ES-I3 (cell line): ENCODE measurements around the gene P2RX4.

Source experiments
- H3K36me3 ChIP-seq: 2 replicates; pipeline ENCODE4 v1.6.1; 2013; ENCODE audit warnings: mild to moderate bottlenecking, low read length, control low read depth, moderate library complexity; ENCODE audit not compliant: insufficient read depth
- H3K4me1 ChIP-seq: 2 replicates; pipeline ENCODE4 v1.6.1; 2013; ENCODE audit warnings: mild to moderate bottlenecking, control low read depth, low read length; ENCODE audit not compliant: insufficient read depth
- H3K9ac ChIP-seq: 2 replicates; pipeline ENCODE4 v1.6.1; 2013; ENCODE audit warnings: low read depth, mild to moderate bottlenecking, low read length, moderate library complexity
- H3K9me3 ChIP-seq: 2 replicates; pipeline ENCODE4 v1.6.1; 2013; ENCODE audit warnings: mild to moderate bottlenecking, low read length, moderate library complexity; ENCODE audit not compliant: control insufficient read depth, insufficient read depth

P2RX4 gene

DNA sequence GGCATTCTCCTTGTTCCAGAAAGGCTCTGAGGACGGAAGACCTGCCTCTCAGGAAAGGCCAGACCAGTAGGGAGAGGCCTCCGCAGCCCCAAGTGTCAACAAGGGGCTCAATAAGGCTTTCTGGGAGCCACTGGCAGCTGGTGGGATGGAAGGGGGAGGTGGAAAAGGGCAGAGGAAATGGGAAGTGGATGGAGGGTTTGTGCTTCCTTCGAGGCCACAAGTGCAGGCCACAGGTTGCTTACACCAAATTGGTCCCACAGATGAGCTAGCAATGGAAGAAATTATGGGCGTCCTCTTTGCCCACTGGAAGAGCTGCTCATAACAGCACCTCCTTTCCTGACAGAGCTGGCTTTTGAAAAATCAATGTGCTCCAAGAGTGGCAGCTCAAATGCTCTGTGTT is 28.2 kb downstream of the P2RX4 start:
- no peaks in the 10 kb centered on the region for H3K9me3 ChIP-seq
- H3K9ac ChIP-seq, result no peak overlapping the region; the same call in 1 of the 2 replicates
- H3K4me1 ChIP-seq, result peaks cover 9% of the 10 kb centered on the region; the same call in 1 of the 2 replicates
- no peaks in the 10 kb centered on the region for H3K36me3 ChIP-seq

DNA sequence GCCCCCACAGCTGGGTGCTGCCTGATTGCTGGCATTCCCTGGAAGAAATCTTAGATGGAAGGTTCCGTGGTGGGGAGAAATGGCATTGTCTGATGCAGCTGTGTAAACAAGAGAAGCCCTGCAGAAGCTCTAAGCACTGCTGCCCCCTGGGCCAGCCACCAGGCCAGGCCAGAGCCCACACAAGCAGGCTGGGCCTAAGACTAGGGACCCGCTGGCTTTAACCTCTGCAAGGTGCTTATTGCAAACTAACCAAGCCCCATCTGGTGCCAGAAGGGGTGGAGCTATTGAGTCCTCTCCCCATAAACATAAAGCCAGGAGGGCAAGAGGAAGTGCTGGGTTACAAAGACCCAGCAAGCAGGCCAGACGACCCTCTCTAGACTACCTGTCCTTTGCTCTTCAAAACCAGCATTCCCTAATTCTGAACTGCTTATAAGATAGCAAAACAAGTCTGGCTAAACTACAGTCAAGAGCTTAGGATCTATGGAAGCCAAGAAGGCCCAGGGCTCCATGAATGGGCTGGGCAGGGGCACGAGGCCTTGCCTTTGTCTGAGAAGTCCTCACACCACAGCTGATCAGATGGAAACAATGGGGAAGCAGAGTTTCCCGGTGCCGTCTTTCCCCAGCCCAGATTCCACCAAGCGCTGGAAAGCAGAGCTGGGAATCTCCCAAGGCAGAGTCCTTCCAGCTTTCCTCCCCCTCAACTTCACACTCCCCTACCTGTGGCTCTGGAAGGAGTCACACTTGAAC is 28.8 kb downstream of the P2RX4 start:
- H3K4me1 ChIP-seq, result peaks cover 9% of the 10 kb centered on the region; the same call in 1 of the 2 replicates
- H3K36me3 ChIP-seq, result 0 out of 2 replicates have a peak, but pooled peaks cover 3% of the 10 kb centered on the region
- H3K9me3 ChIP-seq, result no peaks in the 10 kb centered on the region
- H3K9ac ChIP-seq, result no peak overlapping the region

DNA sequence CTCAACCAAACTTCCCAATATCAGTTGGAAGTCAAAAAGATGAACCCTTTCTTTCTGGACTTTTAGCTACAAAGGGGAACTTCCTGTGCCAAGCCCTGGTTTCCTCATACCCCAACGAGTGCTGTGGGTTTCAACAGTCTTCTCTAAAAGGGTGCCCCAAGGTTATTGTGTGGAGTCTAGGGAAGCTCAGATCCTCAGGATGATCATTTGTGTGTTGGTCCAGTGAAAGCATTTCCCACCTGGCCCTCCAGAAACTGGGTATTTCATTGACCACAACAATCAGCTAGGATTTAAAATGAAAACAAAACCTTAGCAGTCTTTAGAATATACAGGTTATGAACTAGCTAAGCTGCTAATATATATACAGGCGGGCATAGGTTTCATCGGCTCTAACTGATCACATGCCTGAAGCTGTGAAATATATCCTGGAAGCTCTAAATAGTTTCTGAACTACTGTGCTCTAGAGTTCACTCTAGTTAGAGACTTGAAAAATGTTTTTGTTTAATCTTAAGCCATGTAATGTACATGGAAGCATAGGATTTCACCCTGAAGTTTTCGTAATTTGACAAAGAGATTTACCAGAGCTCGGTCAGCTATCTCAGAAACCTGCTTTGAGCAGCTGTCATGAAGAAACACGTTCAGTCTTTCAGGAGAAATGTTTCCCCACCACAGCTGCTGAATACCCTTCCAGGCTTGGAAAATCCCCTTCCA is 29.6 kb downstream of the P2RX4 start:
- H3K9ac ChIP-seq, result no peak overlapping the region
- H3K9me3 ChIP-seq, result no peaks in the 10 kb centered on the region
- peaks cover 9% of the 10 kb centered on the region; the same call in 1 of the 2 replicates for H3K4me1 ChIP-seq
- 0 out of 2 replicates have a peak, but pooled peaks cover 3% of the 10 kb centered on the region for H3K36me3 ChIP-seq

GRCh38 chr12:121240062-121240420 is 30.1 kb downstream of the P2RX4 start:
- H3K36me3 ChIP-seq, result 0 out of 2 replicates have a peak, but pooled peaks cover 3% of the 10 kb centered on the region
- H3K9ac ChIP-seq, result no peak overlapping the region
- no peaks in the 10 kb centered on the region for H3K9me3 ChIP-seq
- H3K4me1 ChIP-seq, result peaks cover 9% of the 10 kb centered on the region; the same call in 1 of the 2 replicates

- Histone ChIP-seq H3K9me3 (no peaks in the 10 kb centered on the region), H3K36me3 (0 out of 2 replicates have a peak, but pooled peaks cover 3% of the 10 kb centered on the region), H3K4me1 (peaks cover 9% of the 10 kb centered on the region; the same call in 1 of the 2 replicates), H3K9ac (no peak overlapping the region)
These were observed 30.7 kb downstream of the P2RX4 start for GRCh38 chr12:121240484-121241101.

DNA sequence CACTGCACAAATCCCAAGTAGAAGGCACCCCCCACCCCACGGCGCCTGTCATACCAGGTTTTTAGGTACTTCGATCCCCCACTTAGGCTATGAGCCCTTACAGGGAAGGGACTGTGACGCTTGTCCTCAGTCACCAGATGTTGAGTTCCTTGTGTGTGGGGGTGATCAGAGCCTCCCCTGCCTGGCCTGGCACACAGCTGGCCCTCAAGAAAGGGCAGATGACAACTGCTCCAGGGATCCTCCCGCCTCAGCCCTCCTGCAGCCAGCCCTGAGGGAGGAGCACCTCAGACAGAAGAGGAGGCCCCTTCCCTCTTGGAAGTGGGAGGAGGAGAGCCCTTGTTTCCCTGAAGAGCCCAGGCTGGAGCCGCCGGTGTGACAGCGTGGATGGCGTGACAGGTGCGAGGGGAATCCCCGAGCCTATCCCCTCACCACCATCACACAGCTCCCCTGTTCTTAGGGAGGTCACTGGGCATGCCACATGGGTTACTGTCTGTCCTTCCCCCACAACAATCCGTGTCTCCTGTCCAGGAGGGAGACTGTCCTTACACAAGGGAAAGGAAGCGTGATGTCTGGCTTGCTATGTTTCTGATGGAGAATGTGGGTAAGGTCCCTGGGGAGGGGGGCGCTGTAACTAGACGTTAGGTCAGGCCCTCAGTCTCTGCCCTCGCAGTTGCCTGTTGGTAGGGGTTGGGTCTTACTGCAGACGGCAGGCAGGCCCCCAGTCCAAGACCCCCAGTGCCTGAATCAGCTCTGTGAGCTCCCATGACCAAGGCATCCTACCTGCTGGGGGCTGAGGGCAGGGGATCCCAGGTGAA is 31.4 kb downstream of the P2RX4 start:
- Histone ChIP-seq H3K9ac (no peak overlapping the region), H3K36me3 (0 out of 2 replicates have a peak, but pooled peaks cover 3% of the 10 kb centered on the region)

GRCh38 chr12:121245031-121245430 is 35.1 kb downstream of the P2RX4 start:
- no peaks in the 10 kb centered on the region for H3K9me3 ChIP-seq
- H3K9ac ChIP-seq, result no peak overlapping the region
- peaks cover 3% of the 10 kb centered on the region; the same call in 1 of the 2 replicates for H3K36me3 ChIP-seq
- no peaks in the 10 kb centered on the region; the same call in 1 of the 2 replicates for H3K4me1 ChIP-seq

More for the DNA sequence above, 31.4 kb downstream of the P2RX4 start:
- Histone ChIP-seq H3K4me1 (peaks cover 9% of the 10 kb centered on the region; the same call in 1 of the 2 replicates), H3K9me3 (no peaks in the 10 kb centered on the region)

- Histone ChIP-seq H3K9ac (no peak overlapping the region), H3K9me3 (no peaks in the 10 kb centered on the region), H3K4me1 (no peaks in the 10 kb centered on the region; the same call in 1 of the 2 replicates), H3K36me3 (peaks cover 6% of the 10 kb centered on the region)
These were observed 36.0 kb downstream of the P2RX4 start for GRCh38 chr12:121245951-121246350.

DNA sequence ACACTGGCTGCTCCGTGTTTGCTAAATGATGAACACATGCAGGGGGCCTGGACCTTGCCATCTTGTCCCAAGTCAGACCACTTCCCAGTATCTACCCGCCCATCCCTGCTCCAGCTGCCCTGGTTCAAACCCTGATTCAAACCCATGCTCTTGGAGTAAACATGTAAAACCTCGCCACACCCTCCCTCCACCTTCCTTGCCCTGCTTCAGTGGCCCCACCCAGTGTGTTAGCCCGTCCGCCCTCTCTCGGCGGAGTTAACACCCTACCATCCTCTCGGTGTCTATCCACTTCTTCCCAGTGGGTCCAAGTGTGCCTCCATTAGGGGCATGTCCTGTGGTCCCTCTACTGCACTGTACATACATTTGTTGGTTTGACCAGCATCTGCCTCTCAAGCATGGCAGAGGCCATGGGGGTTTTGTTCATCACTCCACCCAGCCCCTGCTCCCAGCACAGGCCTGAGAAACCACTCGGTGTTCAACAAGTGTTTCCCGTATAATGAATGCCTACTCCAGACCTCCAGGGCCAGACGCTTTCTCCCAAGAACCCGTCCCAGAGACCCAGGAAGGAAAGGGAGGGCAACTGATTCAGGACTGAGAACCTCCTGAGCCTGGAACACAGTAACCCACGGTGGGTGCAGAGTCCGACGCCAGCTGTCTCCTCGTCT is 37.1 kb downstream of the P2RX4 start:
- H3K4me1 ChIP-seq, result no peaks in the 10 kb centered on the region
- H3K36me3 ChIP-seq, result peaks cover 8% of the 10 kb centered on the region

GRCh38 chr12:121248622-121249021 is 38.7 kb downstream of the P2RX4 start:
- no peaks in the 10 kb centered on the region for H3K9me3 ChIP-seq
- no peak overlapping the region for H3K9ac ChIP-seq
- peaks cover 6% of the 10 kb centered on the region for H3K36me3 ChIP-seq
- no peaks in the 10 kb centered on the region for H3K4me1 ChIP-seq

More for the DNA sequence above, 37.1 kb downstream of the P2RX4 start:
- Histone ChIP-seq H3K9ac (no peak overlapping the region), H3K9me3 (no peaks in the 10 kb centered on the region)

- no peak overlapping the region for H3K9ac ChIP-seq
- no peaks in the 10 kb centered on the region for H3K4me1 ChIP-seq
- peaks cover 6% of the 10 kb centered on the region for H3K36me3 ChIP-seq
- no peaks in the 10 kb centered on the region for H3K9me3 ChIP-seq
These were observed 40.4 kb downstream of the P2RX4 start for GRCh38 chr12:121250359-121250758.

- Histone ChIP-seq H3K4me1 (no peaks in the 10 kb centered on the region), H3K9me3 (no peaks in the 10 kb centered on the region), H3K36me3 (peaks cover 6% of the 10 kb centered on the region), H3K9ac (no peak overlapping the region)
These were observed 41.9 kb downstream of the P2RX4 start for GRCh38 chr12:121251838-121252237.

DNA sequence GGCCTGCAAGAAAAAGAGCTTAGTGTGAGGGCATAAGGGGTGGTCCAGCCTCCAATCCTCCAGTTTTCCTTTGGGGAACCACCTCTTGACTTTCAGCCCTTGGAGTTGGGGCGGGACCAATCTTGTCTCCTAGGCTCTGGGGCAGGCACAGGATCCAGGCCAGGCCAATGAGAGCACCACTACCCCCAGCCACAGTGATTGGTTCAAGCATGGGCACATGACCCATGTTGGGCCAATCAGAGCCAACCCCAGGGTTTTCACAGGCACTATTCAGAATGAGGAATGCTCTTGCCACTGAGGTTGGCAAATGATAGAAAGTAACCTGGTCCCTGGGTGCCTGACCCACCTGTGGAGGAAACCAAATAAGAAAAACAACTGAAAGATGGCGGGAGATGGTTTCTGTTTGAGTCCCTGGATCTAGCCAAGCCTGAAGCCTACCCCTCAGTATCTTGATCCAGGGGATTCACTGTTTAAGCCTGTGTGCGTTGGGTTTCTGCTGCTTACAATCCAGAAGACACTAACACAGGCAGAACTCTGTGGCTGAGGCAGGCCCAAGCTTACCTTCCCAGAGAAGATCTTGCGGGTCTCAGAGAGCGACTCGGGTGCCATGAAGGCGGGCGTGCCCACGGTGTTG is 42.9 kb downstream of the P2RX4 start:
- no peaks in the 10 kb centered on the region for H3K4me1 ChIP-seq
- H3K9me3 ChIP-seq, result no peaks in the 10 kb centered on the region
- H3K9ac ChIP-seq, result no peak overlapping the region
- H3K36me3 ChIP-seq, result peaks cover 6% of the 10 kb centered on the region
